GM12878 (cell line): Measurements from ENCODE around the gene PMEL. TPM values are rescaled to one million over a fixed set of nuclear protein-coding genes. Genes with fewer than 3 reads are reported as not detected.
A peak's percentile ranks its signal among the peaks of the same experiment; 100 is the strongest.

ENCODE experiments used
- ATAC-seq: fragments of 200-7000 bp; cut with Tn5 transposase; 3 replicates; pipeline ENCODE4 v1.9.1; 2020; ENCODE audit warnings: mild to moderate bottlenecking, moderate library complexity
- BruUV-seq: library from RNA; stranded (reverse); fragments of 400-500 nt; replicated peaks from 2 replicates; lab custom pipeline; 2021; lab: Mats Ljungman, UMichigan
- CTCF ChIA-PET: fragments of 300-600 bp; sonication (Branson Sonifier 250); formaldehyde crosslinking; extraction: SDS; loops from one replicate; lab custom pipeline; 2021; ENCODE audit warnings: inconsistent platforms; lab: Yijun Ruan, JAX
- POLR2A ChIA-PET: fragments of 350-600 bp; formaldehyde crosslinking; extraction: SDS; loops from one replicate; lab custom pipeline; 2021; ENCODE audit warnings: inconsistent platforms; lab: Charles Lee
- RAD21 ChIA-PET: fragments of 300-600 bp; sonication (Branson Sonifier 250); formaldehyde crosslinking; loops from one replicate; lab custom pipeline; 2023; ENCODE audit warnings: antibody characterized with exemption; ENCODE audit not compliant: unreplicated experiment; lab: Charles Lee
- SMC1A ChIA-PET: fragments of 300-600 bp; sonication (Branson Sonifier 250); formaldehyde crosslinking; loops from one replicate; lab custom pipeline; 2023; ENCODE audit not compliant: unreplicated experiment, uncharacterized antibody; lab: Charles Lee
- DNase-seq: peaks from one replicate; pipeline ENCODE4 v3.0.0-alpha.2; 2011; ENCODE audit warnings: low read depth, low spot score
- FAIRE-seq: peaks from 3 replicates; lab custom pipeline; 2011; peaks lifted over from hg19 to GRCh38; lab: Jason Lieb, UNC
- H2AFZ ChIP-seq: 2 replicates; pipeline ENCODE4 v1.6.0; 2011; ENCODE audit warnings: low read depth, low read length, control low read depth; ENCODE audit not compliant: control insufficient read depth
- H3K27ac ChIP-seq: 2 replicates; pipeline ENCODE4 v1.5.1; 2011; ENCODE audit warnings: control low read depth; ENCODE audit not compliant: control insufficient read depth, insufficient read depth
- H3K27me3 ChIP-seq, 2 experiments: replicated peaks in 1 of 2; 2 replicates each; pipeline versions ENCODE4 v1.6.0 to v1.6.1; 2011; ENCODE audit warnings: low read length in 1 of 2; ENCODE audit not compliant: control insufficient read depth in 2 of 2, insufficient read depth in 2 of 2
- H3K36me3 ChIP-seq, 2 experiments: 2 replicates each; pipeline ENCODE4 v1.5.1; 2011; ENCODE audit warnings: low read length in 1 of 2; ENCODE audit not compliant: control insufficient read depth in 2 of 2, insufficient read depth in 2 of 2
- H3K4me1 ChIP-seq: 2 replicates; pipeline ENCODE4 v1.6.1; 2011; ENCODE audit warnings: mild to moderate bottlenecking, low read length, moderate library complexity, mixed read lengths; ENCODE audit not compliant: control insufficient read depth, insufficient read depth
- H3K4me2 ChIP-seq: 2 replicates; pipeline ENCODE4 v1.6.0; 2011; ENCODE audit warnings: control low read depth; ENCODE audit not compliant: control insufficient read depth, insufficient read depth
- H3K4me3 ChIP-seq: fragments of 200-600 bp; sonication (generic); 2 replicates; pipeline ENCODE4 v1.5.1; 2016
- H3K79me2 ChIP-seq: 2 replicates; pipeline ENCODE4 v1.6.0; 2011; ENCODE audit warnings: low read length; ENCODE audit not compliant: control insufficient read depth, insufficient read depth
- H3K9ac ChIP-seq: 2 replicates; pipeline ENCODE4 v1.8.0; 2011; ENCODE audit warnings: low read length, control low read depth, mixed read lengths; ENCODE audit not compliant: control insufficient read depth, insufficient read depth
- H3K9me3 ChIP-seq: replicated peaks from 3 replicates; pipeline ENCODE4 v1.5.1; 2011; ENCODE audit warnings: mild to moderate bottlenecking, low read length; ENCODE audit not compliant: control insufficient read depth, insufficient read depth
- H4K20me1 ChIP-seq: 2 replicates; pipeline ENCODE4 v1.6.0; 2011; ENCODE audit not compliant: control insufficient read depth, insufficient read depth
- CREB1 ChIP-seq: IDR thresholded peaks from 2 replicates; pipeline ENCODE4 v1.6.1; 2012; ENCODE audit warnings: low read depth, mild to moderate bottlenecking, inconsistent platforms
- NFYA ChIP-seq: IDR thresholded peaks from 2 replicates; pipeline ENCODE4 v1.6.1; 2011; ENCODE audit warnings: low read depth, mild to moderate bottlenecking, low read length, improper control_type of control experiment, borderline replicate concordance
- POLR2AphosphoS2 ChIP-seq: IDR thresholded peaks from 2 replicates; pipeline ENCODE4 v1.6.1; 2011; ENCODE audit warnings: low read depth, mild to moderate bottlenecking, low read length, improper control_type of control experiment, moderate library complexity
- RAD21 ChIP-seq: IDR thresholded peaks from 2 replicates; pipeline ENCODE4 v1.6.1; 2011; ENCODE audit warnings: mild to moderate bottlenecking, low read depth, low read length, moderate library complexity; ENCODE audit not compliant: insufficient read depth
- SMC3 ChIP-seq: IDR thresholded peaks from 2 replicates; pipeline ENCODE4 v1.6.1; 2011; ENCODE audit warnings: low read length, improper control_type of control experiment, borderline replicate concordance
- WRNIP1 ChIP-seq: IDR thresholded peaks from 2 replicates; pipeline ENCODE4 v1.6.1; 2011; ENCODE audit warnings: low read depth, low read length, improper control_type of control experiment, borderline replicate concordance
- ZNF384 ChIP-seq: IDR thresholded peaks from 2 replicates; pipeline ENCODE4 v1.6.1; 2012; ENCODE audit warnings: low read depth, mild to moderate bottlenecking, low read length, improper control_type of control experiment, borderline replicate concordance
- WGBS: methylation state at CpG from one replicate; pipeline ENCODE4 v1.1.6; 2016; ENCODE audit warnings: low lambda C conversion rate; ENCODE audit not compliant: insufficient replicate concordance, insufficient coverage; ENCODE audit errors: missing lambda C conversion rate; 5-methylcytosine and 5-hydroxymethylcytosine counted together
- in situ Hi-C: fragments of 300-500 bp; cut with MboI; formaldehyde crosslinking; loops from 9 replicates; pipeline ENCODE4 v1.14.3; 2018; ENCODE audit warnings: mixed read lengths
- intact Hi-C: fragments of 100-400 bp; cut with micrococcal nuclease; formaldehyde crosslinking; loops from one replicate; pipeline ENCODE4 v1.14.2; 2022; ENCODE audit not compliant: unreplicated experiment
- polyA plus RNA-seq, 11 experiments: library from polyadenylated mRNA; depleted of rRNA in 4 of 11; unstranded in 6 of 11; stranded (reverse) in 5 of 11; fragments of >200 nt; fragmentation: Nextera tagmentation in 4 of 11; fragmentation: Illumina TruSeq in 1 of 11; extraction: Ambion mirVana in 4 of 11; extraction: Trizol in 1 of 11; gene quantifications; 1 replicate in 1 of 11; 2 replicates in 10 of 11; pipeline versions ENCODE4 v1.2.1 to v1.2.3, GENCODE V29; 2011 to 2016; ENCODE audit warnings: inconsistent platforms in 2 of 11, missing spikeins in 2 of 11, low read depth in 1 of 11
- total RNA-seq, 4 experiments: library from RNA; depleted of rRNA in 3 of 4; stranded (reverse); fragments of >200 nt in 3 of 4; fragmentation: Illumina TruSeq in 1 of 4; extraction: Trizol in 1 of 4; gene quantifications; 2 replicates each; pipeline versions ENCODE4 v1.2.1 to v1.2.3, GENCODE V29; 2013 to 2021

PMEL gene
- total and polyA plus RNA-seq, 10 of the 15 experiments (the other 5 are each of a cell fraction or from before 2014, with no cell fraction given) = 0.32 to 1.6 (median 0.56) TPM

GRCh38 chr12:55972911-55973598 is 7.2 kb upstream of the PMEL start (continued):
- no peak for TF ChIP-seq WRNIP1
- TF ChIP-seq NFYA = no peak
- TF ChIP-seq RAD21 = no peak

- POLR2A ChIA-PET = interaction anchor here (0.6 to 3.6 kb wide), 5 partner anchors 12 to 156 kb away, joined by 3 to 85 read pairs (median 46); partner anchors contain the start of genes DGKA, PYM1 and SUOX
- Histone ChIP-seq H3K9ac (peak overlapping the region; percentile 78), H2AFZ (no peak overlapping the region)
Observed at GRCh38 chr12:55972456-55972855, 6.6 kb upstream of the PMEL start.

More at GRCh38 chr12:55972456-55972855, 6.6 kb upstream of the PMEL start:
- 0% methylated on average over 1 of the region's 1 CpG for WGBS
- Histone ChIP-seq H3K27ac (peak overlapping the region; percentile 79), H3K4me1 (peaks cover 7% of the 10 kb centered on the region; the same call in 1 of the 2 replicates), H3K36me3 (peaks cover 0 to 10% of the 10 kb centered on the region in 2 experiments), H3K27me3 (no peaks in the 10 kb centered on the region), H4K20me1 (no peaks in the 10 kb centered on the region), H3K4me3 (peak overlapping the region; percentile 82), H3K9me3 (no peaks in the 10 kb centered on the region), H3K4me2 (peak overlapping the region; percentile 80), H3K79me2 (peaks cover 52% of the 10 kb centered on the region)
- DNase-seq (no peak), ATAC-seq (no peak), FAIRE-seq (no peak)
- in situ Hi-C loops (no loop called here), intact Hi-C loops (loop anchor here (5.0 kb wide), 1 partner anchor 475 kb away; the partner anchor contains the start of gene TIMELESS)
- SMC1A ChIA-PET = interaction anchor here (0.5 to 2.9 kb wide), 2 partner anchors 10 to 263 kb away, joined by 3 to 37 read pairs; no protein-coding TSS in a partner anchor
- CTCF ChIA-PET = interaction anchor here (1.2 to 3.1 kb wide), 2 partner anchors 33 to 75 kb away, joined by 4 to 22 read pairs; no protein-coding TSS in a partner anchor
- TF ChIP-seq ZNF384 = peak; percentile 80
- no peak for TF ChIP-seq CREB1
- TF ChIP-seq POLR2AphosphoS2 = no peak
- TF ChIP-seq SMC3 = no peak
- BruUV-seq = no TSS peak
- RAD21 ChIA-PET = interaction anchor here (0.7 to 3.5 kb wide), 3 partner anchors 24 to 243 kb away, joined by 3 to 30 read pairs (median 25); partner anchors contain the start of genes CD63, DGKA, PYM1 and SUOX
